Fibroblast of lung (primary cell): ENCODE data around the gene DNAH3. TPM values are rescaled to one million over a fixed set of nuclear protein-coding genes. Genes with fewer than 3 reads are reported as not detected.

Source experiments
- DNase-seq, 2 donors: peaks; one replicate each; pipeline versions ENCODE4 v3.0.0 to v3.0.0-alpha.2; 2010; ENCODE audit warnings: low read depth in 2 of 2
- H2AFZ ChIP-seq: 2 replicates; pipeline ENCODE4 v1.5.1; 2012; ENCODE audit warnings: low read length, control low read depth, inconsistent platforms
- H3K27ac ChIP-seq: 2 replicates; pipeline ENCODE4 v1.5.1; 2011; ENCODE audit warnings: low read length, control low read depth; ENCODE audit not compliant: insufficient read depth
- H3K27me3 ChIP-seq: 2 replicates; pipeline ENCODE4 v1.5.1; 2011; ENCODE audit warnings: mild to moderate bottlenecking, low read length; ENCODE audit not compliant: control insufficient read depth, insufficient read depth
- H3K36me3 ChIP-seq: 2 replicates; pipeline ENCODE4 v1.5.1; 2011; ENCODE audit warnings: low read length; ENCODE audit not compliant: control insufficient read depth, insufficient read depth
- H3K4me1 ChIP-seq: 2 replicates; pipeline ENCODE4 v1.5.1; 2011; ENCODE audit warnings: low read length; ENCODE audit not compliant: control insufficient read depth, insufficient read depth; ENCODE audit errors: extremely low read depth
- H3K4me2 ChIP-seq: 2 replicates; pipeline ENCODE4 v1.5.1; 2011; ENCODE audit warnings: low read length, control low read depth; ENCODE audit not compliant: insufficient read depth; ENCODE audit errors: extremely low read depth
- H3K4me3 ChIP-seq, 4 experiments: fragments of 200-600 bp in 1 of 4; sonication (generic) in 1 of 4; replicated peaks in 1 of 4; 2 replicates each; pipeline ENCODE4 v1.5.1; 2011 to 2016; ENCODE audit warnings: low read length in 4 of 4, low read depth in 3 of 4, mild to moderate bottlenecking in 3 of 4, control low read depth in 2 of 4, inconsistent platforms in 1 of 4, mixed read lengths in 1 of 4; ENCODE audit not compliant: insufficient read depth in 1 of 4; ENCODE audit errors: control extremely low read depth in 1 of 4
- H3K79me2 ChIP-seq: 2 replicates; pipeline ENCODE4 v1.5.1; 2012; ENCODE audit warnings: mild to moderate bottlenecking, low read length, inconsistent platforms; ENCODE audit not compliant: control insufficient read depth, insufficient read depth
- H3K9ac ChIP-seq: 2 replicates; pipeline ENCODE4 v1.5.1; 2011; ENCODE audit warnings: mild to moderate bottlenecking, low read length, control low read depth; ENCODE audit not compliant: insufficient read depth
- H3K9me3 ChIP-seq: 2 replicates; pipeline ENCODE4 v1.5.1; 2012; ENCODE audit warnings: low read depth, low read length; ENCODE audit not compliant: control insufficient read depth, insufficient read depth
- H4K20me1 ChIP-seq: 2 replicates; pipeline ENCODE4 v1.5.1; 2011; ENCODE audit warnings: low read length; ENCODE audit not compliant: control insufficient read depth, insufficient read depth; ENCODE audit errors: extremely low read depth
- CTCF ChIP-seq, 2 donors: IDR thresholded peaks in 1 of 2; conservative IDR thresholded peaks in 1 of 2; 1 replicate in 1 of 2; 2 replicates in 1 of 2; pipeline ENCODE4 v1.5.1; 2011 to 2012; ENCODE audit warnings: low read length in 2 of 2, control low read depth in 1 of 2, inconsistent platforms in 1 of 2, low read depth in 1 of 2, mild to moderate bottlenecking in 1 of 2
- EZH2 ChIP-seq: IDR thresholded peaks from 2 replicates; pipeline ENCODE4 v1.5.1; 2012; ENCODE audit warnings: low read length, control low read depth, mild to moderate bottlenecking; ENCODE audit errors: missing control alignments
- polyA plus RNA-seq, 2 donors: library from polyadenylated mRNA; depleted of rRNA in 1 of 2; stranded (reverse) in 1 of 2; unstranded in 1 of 2; fragments of >200 nt; gene quantifications; 2 replicates each; pipeline ENCODE4 v1.2.1, GENCODE V29; 2011 to 2012; ENCODE audit warnings: missing spikeins in 1 of 2
- total RNA-seq: library from RNA; depleted of rRNA; stranded (reverse); fragments of >200 nt; gene quantifications from 2 replicates; pipeline ENCODE4 v1.2.1, GENCODE V29; 2014

Gene DNAH3
- total and polyA plus RNA-seq, 2 donors (not counting 1 experiment from before 2014, with no cell fraction given) = not detected

- Histone ChIP-seq H4K20me1 (no peaks in the 10 kb centered on the region), H3K27ac (no peak overlapping the region), H3K27me3 (no peaks in the 10 kb centered on the region), H2AFZ (no peak overlapping the region), H3K4me3 (no peak overlapping the region), H3K9ac (no peak overlapping the region), H3K9me3 (no peaks in the 10 kb centered on the region), H3K4me2 (no peak overlapping the region), H3K4me1 (no peaks in the 10 kb centered on the region), H3K36me3 (no peaks in the 10 kb centered on the region), H3K79me2 (no peaks in the 10 kb centered on the region)
- no peak for TF ChIP-seq CTCF (conservative IDR thresholded peaks at IDR 0.05 in 1 of 2, IDR thresholded peaks at IDR 0.05 in 1 of 2; ENCODE audit: low read depth in 1 of 2, low read length in 2 of 2)
- no peak for TF ChIP-seq EZH2
- no peak for DNase-seq
Observed at GRCh38 chr16:21033704-21034103, 116.9 kb downstream of the DNAH3 start.

- H3K27ac ChIP-seq = no peak overlapping the region
- DNase-seq = no peak
- H3K27me3 ChIP-seq = no peaks in the 10 kb centered on the region
- no peaks in the 10 kb centered on the region for H4K20me1 ChIP-seq
- TF ChIP-seq CTCF (conservative IDR thresholded peaks at IDR 0.05 in 1 of 2, IDR thresholded peaks at IDR 0.05 in 1 of 2; ENCODE audit: low read depth in 1 of 2, low read length in 2 of 2) = no peak
- TF ChIP-seq EZH2 = no peak
- no peak overlapping the region for H3K9ac ChIP-seq
- H2AFZ ChIP-seq = no peak overlapping the region
- no peaks in the 10 kb centered on the region for H3K4me1 ChIP-seq
- no peaks in the 10 kb centered on the region for H3K36me3 ChIP-seq
- H3K4me3 ChIP-seq = no peak overlapping the region
- H3K79me2 ChIP-seq = no peaks in the 10 kb centered on the region
- no peak overlapping the region for H3K4me2 ChIP-seq
- no peaks in the 10 kb centered on the region for H3K9me3 ChIP-seq
Observed at GRCh38 chr16:21033264-21033663, 117.4 kb downstream of the DNAH3 start.

- no peaks in the 10 kb centered on the region for H3K36me3 ChIP-seq
- H3K79me2 ChIP-seq = no peaks in the 10 kb centered on the region
- H3K27me3 ChIP-seq = no peaks in the 10 kb centered on the region
- no peak overlapping the region for H3K4me2 ChIP-seq
- no peak for DNase-seq
- no peak overlapping the region for H3K27ac ChIP-seq
- no peak overlapping the region for H3K4me3 ChIP-seq
- H2AFZ ChIP-seq = no peak overlapping the region
- no peaks in the 10 kb centered on the region for H3K4me1 ChIP-seq
- H4K20me1 ChIP-seq = no peaks in the 10 kb centered on the region
- TF ChIP-seq CTCF (conservative IDR thresholded peaks at IDR 0.05 in 1 of 2, IDR thresholded peaks at IDR 0.05 in 1 of 2; ENCODE audit: low read depth in 1 of 2, low read length in 2 of 2) (no peak), EZH2 (no peak)
- H3K9ac ChIP-seq = no peak overlapping the region
- no peaks in the 10 kb centered on the region for H3K9me3 ChIP-seq
Observed at GRCh38 chr16:21028728-21029127, 121.9 kb downstream of the DNAH3 start.
